SK-N-SH treated with all-trans-retinoic acid at 6 μM for 48 hours (cell line): ENCODE results near the gene EMILIN2.

Experiments used
- ATAC-seq: fragments of 200-7000 bp; cut with Tn5 transposase; 3 replicates; pipeline ENCODE4 v1.9.1; 2020; ENCODE audit warnings: mild to moderate bottlenecking, moderate library complexity
- ARNTL ChIP-seq: fragments of 450-650 bp; formaldehyde crosslinking; IDR thresholded peaks from 2 replicates; pipeline ENCODE4 v1.5.0; 2020; ENCODE audit warnings: low read depth, mild to moderate bottlenecking, moderate library complexity, borderline replicate concordance
- BACH2 ChIP-seq: fragments of 250-450 bp; sonication (Bioruptor Pico); IDR thresholded peaks from 2 replicates; pipeline ENCODE4 v1.9.0; 2021; ENCODE audit warnings: mild to moderate bottlenecking, borderline replicate concordance
- CREB5 ChIP-seq: fragments of 250-450 bp; sonication (Bioruptor Pico); IDR thresholded peaks from 2 replicates; pipeline ENCODE4 v1.5.1; 2020; ENCODE audit warnings: low read depth, mild to moderate bottlenecking, moderate library complexity
- CSDC2 ChIP-seq: fragments of 250-450 bp; sonication (Bioruptor Pico); IDR thresholded peaks from 2 replicates; pipeline ENCODE4 v1.5.0; 2020; ENCODE audit warnings: mild to moderate bottlenecking, moderate library complexity
- ESRRG ChIP-seq: fragments of 250-450 bp; sonication (Bioruptor Pico); IDR thresholded peaks from 2 replicates; pipeline ENCODE4 v1.6.1; 2021; ENCODE audit warnings: mild to moderate bottlenecking
- GLIS3 ChIP-seq: fragments of 250-450 bp; sonication (Bioruptor Pico); IDR thresholded peaks from 2 replicates; pipeline ENCODE4 v1.5.0; 2020; ENCODE audit warnings: mild to moderate bottlenecking, moderate library complexity
- OSR1 ChIP-seq: fragments of 250-450 bp; sonication (Bioruptor Pico); IDR thresholded peaks from 2 replicates; pipeline ENCODE4 v1.8.0; 2022; ENCODE audit warnings: moderate library complexity, mild to moderate bottlenecking, inconsistent platforms
- PATZ1 ChIP-seq: fragments of 250-450 bp; sonication (Bioruptor Pico); IDR thresholded peaks from 2 replicates; pipeline ENCODE4 v1.8.0; 2020; ENCODE audit warnings: mild to moderate bottlenecking, moderate library complexity, borderline replicate concordance
- POU6F1 ChIP-seq: fragments of 250-450 bp; sonication (Bioruptor Pico); IDR thresholded peaks from 2 replicates; pipeline ENCODE4 v1.8.0; 2021; ENCODE audit warnings: low read depth, mild to moderate bottlenecking, moderate library complexity, borderline replicate concordance
- PPARA ChIP-seq: fragments of 250-450 bp; sonication (Bioruptor Pico); IDR thresholded peaks from 2 replicates; pipeline ENCODE4 v1.5.0; 2020; ENCODE audit warnings: mild to moderate bottlenecking, borderline replicate concordance
- RARB ChIP-seq: fragments of 250-450 bp; sonication (Bioruptor Pico); IDR thresholded peaks from 2 replicates; pipeline ENCODE4 v1.8.0; 2021; ENCODE audit warnings: mild to moderate bottlenecking, moderate library complexity
- TOX ChIP-seq: fragments of 250-450 bp; sonication (Bioruptor Pico); IDR thresholded peaks from 2 replicates; pipeline ENCODE4 v1.8.0; 2021; ENCODE audit warnings: mild to moderate bottlenecking, moderate library complexity, borderline replicate concordance
- ZC3H10 ChIP-seq: fragments of 250-450 bp; sonication (Bioruptor Pico); IDR thresholded peaks from 2 replicates; pipeline ENCODE4 v1.5.1; 2021; ENCODE audit warnings: mild to moderate bottlenecking, moderate library complexity
- ZFP3 ChIP-seq: fragments of 250-450 bp; sonication (Bioruptor Pico); IDR thresholded peaks from 2 replicates; pipeline ENCODE4 v1.5.0; 2020; ENCODE audit warnings: mild to moderate bottlenecking, moderate library complexity
- ZFP30 ChIP-seq: fragments of 450-650 bp; formaldehyde crosslinking; IDR thresholded peaks from 2 replicates; pipeline ENCODE4 v1.5.0; 2022; ENCODE audit warnings: mild to moderate bottlenecking, moderate library complexity
- ZNF565 ChIP-seq: fragments of 450-650 bp; formaldehyde crosslinking; conservative IDR thresholded peaks from 2 replicates; pipeline ENCODE4 v1.5.0; 2020; ENCODE audit warnings: low read depth, mild to moderate bottlenecking, moderate library complexity
- ZNF70 ChIP-seq: fragments of 450-650 bp; formaldehyde crosslinking; IDR thresholded peaks from 2 replicates; pipeline ENCODE4 v1.5.0; 2020; ENCODE audit warnings: mild to moderate bottlenecking, moderate library complexity
- ZNF8 ChIP-seq: fragments of 450-650 bp; formaldehyde crosslinking; IDR thresholded peaks from 2 replicates; pipeline ENCODE4 v1.5.0; 2020; ENCODE audit warnings: mild to moderate bottlenecking, moderate library complexity
- TF ChIP-seq, protein P1 (sequence below): fragments of 250-450 bp; sonication (Bioruptor Pico); IDR thresholded peaks from 2 replicates; pipeline ENCODE4 v1.5.0; 2020; ENCODE audit warnings: mild to moderate bottlenecking, moderate library complexity
- TF ChIP-seq, protein P2 (sequence below): fragments of 250-450 bp; sonication (Bioruptor Pico); IDR thresholded peaks from 2 replicates; pipeline ENCODE4 v1.5.1; 2021; ENCODE audit warnings: mild to moderate bottlenecking, moderate library complexity

Gene EMILIN2

DNA sequence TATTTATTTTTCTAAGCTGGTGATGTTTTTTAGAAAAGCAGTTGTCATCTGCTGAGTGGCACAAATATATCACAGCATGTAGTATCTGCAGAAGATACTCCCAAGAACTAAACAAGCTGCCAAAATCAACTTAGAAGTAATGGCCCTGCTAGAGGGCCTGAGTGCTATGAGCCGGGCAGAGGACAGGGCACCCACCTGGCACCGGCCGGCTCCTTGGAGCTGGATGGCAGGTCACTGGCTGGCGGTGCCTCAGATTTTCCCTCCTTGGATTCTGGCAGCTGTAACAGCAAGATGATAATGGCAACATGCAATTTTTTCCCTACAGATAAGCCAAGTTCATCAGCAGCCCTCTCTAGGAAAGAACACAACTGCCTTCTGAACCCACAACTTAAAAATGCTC, 79.7 kb downstream of the EMILIN2 start:
- TF ChIP-seq RARB (CRISPR knock-in tag), result no peak
- TF ChIP-seq PATZ1 (CRISPR knock-in tag), result no peak
- TF ChIP-seq, protein P1, sequence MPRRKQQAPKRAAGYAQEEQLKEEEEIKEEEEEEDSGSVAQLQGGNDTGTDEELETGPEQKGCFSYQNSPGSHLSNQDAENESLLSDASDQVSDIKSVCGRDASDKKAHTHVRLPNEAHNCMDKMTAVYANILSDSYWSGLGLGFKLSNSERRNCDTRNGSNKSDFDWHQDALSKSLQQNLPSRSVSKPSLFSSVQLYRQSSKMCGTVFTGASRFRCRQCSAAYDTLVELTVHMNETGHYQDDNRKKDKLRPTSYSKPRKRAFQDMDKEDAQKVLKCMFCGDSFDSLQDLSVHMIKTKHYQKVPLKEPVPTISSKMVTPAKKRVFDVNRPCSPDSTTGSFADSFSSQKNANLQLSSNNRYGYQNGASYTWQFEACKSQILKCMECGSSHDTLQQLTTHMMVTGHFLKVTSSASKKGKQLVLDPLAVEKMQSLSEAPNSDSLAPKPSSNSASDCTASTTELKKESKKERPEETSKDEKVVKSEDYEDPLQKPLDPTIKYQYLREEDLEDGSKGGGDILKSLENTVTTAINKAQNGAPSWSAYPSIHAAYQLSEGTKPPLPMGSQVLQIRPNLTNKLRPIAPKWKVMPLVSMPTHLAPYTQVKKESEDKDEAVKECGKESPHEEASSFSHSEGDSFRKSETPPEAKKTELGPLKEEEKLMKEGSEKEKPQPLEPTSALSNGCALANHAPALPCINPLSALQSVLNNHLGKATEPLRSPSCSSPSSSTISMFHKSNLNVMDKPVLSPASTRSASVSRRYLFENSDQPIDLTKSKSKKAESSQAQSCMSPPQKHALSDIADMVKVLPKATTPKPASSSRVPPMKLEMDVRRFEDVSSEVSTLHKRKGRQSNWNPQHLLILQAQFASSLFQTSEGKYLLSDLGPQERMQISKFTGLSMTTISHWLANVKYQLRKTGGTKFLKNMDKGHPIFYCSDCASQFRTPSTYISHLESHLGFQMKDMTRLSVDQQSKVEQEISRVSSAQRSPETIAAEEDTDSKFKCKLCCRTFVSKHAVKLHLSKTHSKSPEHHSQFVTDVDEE, result no peak
- no peak for TF ChIP-seq ZNF8 (CRISPR knock-in tag)
- ATAC-seq, result no peak

DNA sequence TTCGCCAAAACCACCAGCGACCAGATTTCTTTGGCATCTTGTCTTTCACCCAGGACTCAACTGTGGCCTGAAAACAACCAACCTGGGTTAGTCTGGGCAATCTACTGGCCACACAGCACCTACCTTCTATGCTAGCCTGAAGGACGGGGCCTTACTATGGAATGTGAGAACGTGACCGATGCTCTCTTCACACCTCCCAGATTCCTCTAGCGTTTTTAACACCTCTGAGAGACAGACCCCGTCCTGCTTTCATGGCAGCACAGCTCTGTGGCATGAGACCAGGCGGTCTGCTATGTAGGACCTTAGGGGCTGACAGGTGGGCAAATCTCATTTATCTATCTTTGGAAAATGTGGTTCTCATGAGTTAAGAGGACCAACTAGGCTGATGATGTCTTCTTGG, 80.9 kb downstream of the EMILIN2 start:
- no peak for ATAC-seq
- no peak for TF ChIP-seq BACH2 (CRISPR knock-in tag)
- TF ChIP-seq RARB (CRISPR knock-in tag), result no peak
- TF ChIP-seq ZNF70 (CRISPR knock-in tag), result no peak
- TF ChIP-seq, protein P1, result no peak
- TF ChIP-seq, protein P2, sequence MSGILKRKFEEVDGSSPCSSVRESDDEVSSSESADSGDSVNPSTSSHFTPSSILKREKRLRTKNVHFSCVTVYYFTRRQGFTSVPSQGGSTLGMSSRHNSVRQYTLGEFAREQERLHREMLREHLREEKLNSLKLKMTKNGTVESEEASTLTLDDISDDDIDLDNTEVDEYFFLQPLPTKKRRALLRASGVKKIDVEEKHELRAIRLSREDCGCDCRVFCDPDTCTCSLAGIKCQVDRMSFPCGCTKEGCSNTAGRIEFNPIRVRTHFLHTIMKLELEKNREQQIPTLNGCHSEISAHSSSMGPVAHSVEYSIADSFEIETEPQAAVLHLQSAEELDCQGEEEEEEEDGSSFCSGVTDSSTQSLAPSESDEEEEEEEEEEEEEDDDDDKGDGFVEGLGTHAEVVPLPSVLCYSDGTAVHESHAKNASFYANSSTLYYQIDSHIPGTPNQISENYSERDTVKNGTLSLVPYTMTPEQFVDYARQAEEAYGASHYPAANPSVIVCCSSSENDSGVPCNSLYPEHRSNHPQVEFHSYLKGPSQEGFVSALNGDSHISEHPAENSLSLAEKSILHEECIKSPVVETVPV (CRISPR knock-in tag), result no peak
- no peak for TF ChIP-seq ZFP3 (CRISPR knock-in tag)
- TF ChIP-seq ZNF565 (CRISPR knock-in tag), result no peak
- no peak for TF ChIP-seq TOX (CRISPR knock-in tag)
- TF ChIP-seq CSDC2, result no peak
- no peak for TF ChIP-seq ZC3H10 (CRISPR knock-in tag)
- no peak for TF ChIP-seq ZNF8 (CRISPR knock-in tag)
- no peak for TF ChIP-seq OSR1 (CRISPR knock-in tag)
- TF ChIP-seq PPARA (CRISPR knock-in tag), result no peak
- TF ChIP-seq ARNTL, result no peak
- no peak for TF ChIP-seq GLIS3 (CRISPR knock-in tag)
- no peak for TF ChIP-seq ESRRG (CRISPR knock-in tag)
- no peak for TF ChIP-seq PATZ1 (CRISPR knock-in tag)
- TF ChIP-seq ZFP30 (CRISPR knock-in tag), result no peak
- no peak for TF ChIP-seq POU6F1 (CRISPR knock-in tag)
- TF ChIP-seq CREB5, result no peak
